Heart right ventricle (tissue), 16 donors: Measurements from ENCODE around the gene USP28. TPM values are rescaled to one million over a fixed set of nuclear protein-coding genes. Genes with fewer than 3 reads are reported as not detected.

Experiments used
- ATAC-seq, 8 donors: fragments of 200-7000 bp; cut with Tn5 transposase; one replicate each; pipeline ENCODE4 v1.9.1; 2020; ENCODE audit warnings: mild to moderate bottlenecking in 8 of 8, moderate library complexity in 8 of 8, moderate number of reproducible peaks in 1 of 8
- DNase-seq, 2 donors: peaks; one replicate each; pipeline ENCODE4 v3.0.0-alpha.2; 2020
- H3K27ac ChIP-seq, 10 donors: fragments of 200-600 bp; sonication (generic) in 2 of 10; one replicate each; pipeline versions ENCODE4 v1.5.0 to v1.8.0; 2020 to 2022; ENCODE audit warnings: mild to moderate bottlenecking in 3 of 10
- H3K27me3 ChIP-seq, 7 donors: fragments of 200-600 bp; one replicate each; pipeline ENCODE4 v1.8.0; 2021 to 2022; ENCODE audit warnings: mild to moderate bottlenecking in 2 of 7
- H3K36me3 ChIP-seq, 9 donors: fragments of 200-600 bp; sonication (generic) in 1 of 9; one replicate each; pipeline versions ENCODE4 v1.5.0 to v1.8.0; 2020 to 2022; ENCODE audit warnings: mild to moderate bottlenecking in 2 of 9
- H3K4me1 ChIP-seq, 9 donors: fragments of 200-600 bp; sonication (generic) in 1 of 9; one replicate each; pipeline versions ENCODE4 v1.5.0 to v1.8.0; 2020 to 2022; ENCODE audit warnings: mild to moderate bottlenecking in 4 of 9
- H3K4me3 ChIP-seq, 10 donors: fragments of 200-600 bp; sonication (generic) in 2 of 10; one replicate each; pipeline versions ENCODE4 v1.5.0 to v1.8.0; 2020 to 2022; ENCODE audit warnings: mild to moderate bottlenecking in 7 of 10, moderate library complexity in 2 of 10
- H3K9me3 ChIP-seq, 11 donors: fragments of 200-600 bp in 10 of 11; sonication (generic) in 2 of 11; one replicate each; pipeline versions ENCODE4 v1.5.0 to v1.8.0; 2013 to 2022; ENCODE audit warnings: mild to moderate bottlenecking in 2 of 11, control low read depth in 1 of 11, moderate library complexity in 1 of 11
- WGBS, 2 donors: extraction: QIAGEN DNeasy Blood & Tissue Kit; methylation state at CpG; one replicate each; pipeline ENCODE4 v1.1.7; 2013; ENCODE audit warnings: inconsistent platforms in 1 of 2; 5-methylcytosine and 5-hydroxymethylcytosine counted together
- intact Hi-C, 10 donors: fragments of 100-400 bp; cut with DNase I; formaldehyde crosslinking; loops; one replicate each; pipeline versions ENCODE4 v1.11.1 to v1.14.2; 2022
- polyA plus RNA-seq, 2 donors: library from polyadenylated mRNA; stranded (reverse); fragments of 200-250 nt; gene quantifications; one replicate each; pipeline ENCODE4 v1.2.3, GENCODE V29; 2013
- total RNA-seq, 10 donors: library from RNA; stranded (reverse); fragmentation: NEBNext Ultra II Directional in 3 of 10; extraction: Animal tissue kit (Norgen Biotek cat#: 25700) in 3 of 10; gene quantifications; one replicate each; pipeline versions ENCODE4 v1.2.1 to v1.2.4, GENCODE V29; 2021 to 2023
- TF ChIP-seq, protein P1 (sequence below), 9 donors: fragments of 200-600 bp; sonication (generic) in 2 of 9; IDR thresholded peaks; one replicate each; pipeline versions ENCODE4 v1.5.0 to v1.8.0; 2021 to 2022; ENCODE audit warnings: antibody characterized with exemption in 9 of 9, mild to moderate bottlenecking in 5 of 9, moderate library complexity in 1 of 9
- donor health status: Arrhythmogenic right ventricular cardiomyopathy.
- donor health status: ischemic (EF 13 %, LVEDD 7.1; RV severe dilation, severe dysfunction).
- donor health status: healthy with polysubstance abuse.
- donor health status: DM: no; HTN: yes; CAD: no.
- donor health status: DM: no; HTN: no; CAD: no.
- donor health status: ischemic (EF 25% LVEDD 6.9; RV normal size, moderate dysfunction).
- donor health status: ischemic (EF 25% LVEDD 5.7; RV mildly dilated, moderate dysfunction).
- donor health status: healthy.
- donor health status: DM: yes; HTN: yes; CAD: no.
- donor health status: Ischemic cardiomyopathy.
- donor health status: ischemic (EF 35%, LVEDD 5.7; RV mildly dilated, moderate dysfunction).
- donor health status: nonischemic (EF 11% LVEDD 7.7; RV severe dilation, severe dysfunction).
- donor health status: DM: yes; HTN: yes; CAD: no.
- donor health status: PGD.
- donor health status: ischemic (EF 29% LVEDD 5.4; RV normal size, mild dysfunction).
- donor health status: nonischemic (EF 23%, LVEDD 6.1; RV moderate dilation, normal function).

Gene USP28
- total and polyA plus RNA-seq, 12 donors, result 29.2 to 174 (median 132) TPM

DNA sequence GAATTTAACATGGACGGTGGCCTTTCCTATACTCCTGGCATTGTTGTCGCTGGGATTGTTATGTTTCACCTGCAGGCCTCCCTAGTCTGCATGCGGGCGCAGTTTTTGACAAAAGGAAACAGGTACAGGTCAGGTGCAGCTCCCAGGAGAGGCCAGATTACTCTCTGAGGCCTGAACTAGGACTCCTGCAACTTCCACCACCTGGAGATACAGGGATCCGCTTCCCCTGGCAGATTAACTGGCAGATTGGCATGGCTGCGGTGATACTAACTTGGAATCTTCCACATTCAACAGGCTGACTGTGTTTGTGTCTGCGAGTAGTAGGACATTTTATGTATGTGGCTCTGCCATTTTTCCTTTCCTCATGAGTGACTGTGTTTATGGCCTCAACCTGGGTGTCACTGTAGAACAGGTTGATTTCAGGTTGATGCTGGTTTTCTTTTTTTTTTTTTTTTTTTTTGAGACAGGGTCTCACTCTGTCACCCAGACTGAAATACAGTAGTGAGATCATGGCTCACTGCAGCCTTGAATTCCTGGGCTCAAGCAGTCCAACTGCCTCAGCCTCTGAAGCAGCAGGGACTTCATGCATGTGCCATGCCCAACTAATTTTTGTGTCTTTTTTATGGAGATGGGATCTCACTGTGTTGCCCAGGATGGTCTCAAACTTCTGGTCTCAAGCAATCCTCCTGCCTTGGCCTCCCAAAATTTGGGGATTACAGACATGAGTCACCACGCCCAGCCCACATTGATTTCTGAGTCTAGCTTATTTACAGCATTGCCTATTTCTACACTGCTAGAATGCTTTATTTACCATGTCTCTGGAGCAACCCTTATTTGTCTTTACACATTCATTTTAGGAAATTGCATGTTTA is 1.7 kb upstream of the USP28 start:
- peaks cover 0 to 38% (median 16%) of the 10 kb centered on the region in 9 donors for H3K4me1 ChIP-seq
- no peaks in the 10 kb centered on the region for H3K36me3 ChIP-seq
- H3K9me3 ChIP-seq, result no peaks in the 10 kb centered on the region
- ATAC-seq (no peak), DNase-seq (no peak)
- H3K27ac ChIP-seq, result peak overlapping the region in 1 of 10 donors; percentile 98
- TF ChIP-seq, protein P1, sequence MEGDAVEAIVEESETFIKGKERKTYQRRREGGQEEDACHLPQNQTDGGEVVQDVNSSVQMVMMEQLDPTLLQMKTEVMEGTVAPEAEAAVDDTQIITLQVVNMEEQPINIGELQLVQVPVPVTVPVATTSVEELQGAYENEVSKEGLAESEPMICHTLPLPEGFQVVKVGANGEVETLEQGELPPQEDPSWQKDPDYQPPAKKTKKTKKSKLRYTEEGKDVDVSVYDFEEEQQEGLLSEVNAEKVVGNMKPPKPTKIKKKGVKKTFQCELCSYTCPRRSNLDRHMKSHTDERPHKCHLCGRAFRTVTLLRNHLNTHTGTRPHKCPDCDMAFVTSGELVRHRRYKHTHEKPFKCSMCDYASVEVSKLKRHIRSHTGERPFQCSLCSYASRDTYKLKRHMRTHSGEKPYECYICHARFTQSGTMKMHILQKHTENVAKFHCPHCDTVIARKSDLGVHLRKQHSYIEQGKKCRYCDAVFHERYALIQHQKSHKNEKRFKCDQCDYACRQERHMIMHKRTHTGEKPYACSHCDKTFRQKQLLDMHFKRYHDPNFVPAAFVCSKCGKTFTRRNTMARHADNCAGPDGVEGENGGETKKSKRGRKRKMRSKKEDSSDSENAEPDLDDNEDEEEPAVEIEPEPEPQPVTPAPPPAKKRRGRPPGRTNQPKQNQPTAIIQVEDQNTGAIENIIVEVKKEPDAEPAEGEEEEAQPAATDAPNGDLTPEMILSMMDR (IDR thresholded peaks at IDR 0.05), result no peak
- intact Hi-C loops, result loop anchor here in 3 of 10 donors (10.0 kb wide), 2 partner anchors 298 to 318 kb away; no protein-coding TSS in a partner anchor
- no peaks in the 10 kb centered on the region for H3K27me3 ChIP-seq
- WGBS, 2 donors, result 97 to 99% methylated on average over 8 of the region's 8 CpGs
- H3K4me3 ChIP-seq, result no peak overlapping the region

DNA sequence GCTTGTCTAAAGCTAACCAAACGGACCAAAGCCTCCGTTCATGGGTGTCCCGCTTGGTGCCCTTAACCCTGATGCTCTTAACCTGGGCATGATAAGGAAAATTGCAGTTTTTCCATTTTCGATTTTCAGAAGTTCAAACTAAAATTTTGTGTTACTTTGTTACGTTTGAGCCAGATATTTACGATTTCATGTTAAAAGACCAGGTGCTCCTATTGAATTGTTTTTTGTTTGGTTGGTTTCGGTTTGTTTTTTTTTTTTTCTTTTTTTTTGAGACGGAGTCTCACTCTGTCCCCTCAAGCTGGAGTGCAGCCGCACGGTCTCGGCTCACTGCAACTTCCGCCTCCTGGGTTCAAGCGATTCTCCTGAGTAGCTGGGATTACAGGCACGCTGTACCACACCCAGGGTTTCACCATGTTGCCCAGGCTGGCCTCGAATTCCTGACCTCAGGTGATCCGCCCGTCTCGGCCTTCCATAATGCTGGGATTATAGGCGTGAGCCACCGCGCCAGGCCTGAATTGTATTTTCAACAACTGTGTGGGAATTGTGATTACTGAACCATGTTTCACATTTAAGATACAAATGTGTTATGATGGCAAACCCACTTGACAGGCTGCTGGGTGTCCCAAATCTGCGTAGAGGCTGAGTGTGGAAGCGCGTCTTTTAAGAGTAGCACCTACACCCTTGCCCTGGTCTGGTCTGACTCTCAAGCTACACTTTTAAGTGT is 864 bp upstream of the USP28 start:
- no peak for ATAC-seq
- WGBS, 2 donors, result 81 to 84% methylated on average over 24 of the region's 24 CpGs

DNA sequence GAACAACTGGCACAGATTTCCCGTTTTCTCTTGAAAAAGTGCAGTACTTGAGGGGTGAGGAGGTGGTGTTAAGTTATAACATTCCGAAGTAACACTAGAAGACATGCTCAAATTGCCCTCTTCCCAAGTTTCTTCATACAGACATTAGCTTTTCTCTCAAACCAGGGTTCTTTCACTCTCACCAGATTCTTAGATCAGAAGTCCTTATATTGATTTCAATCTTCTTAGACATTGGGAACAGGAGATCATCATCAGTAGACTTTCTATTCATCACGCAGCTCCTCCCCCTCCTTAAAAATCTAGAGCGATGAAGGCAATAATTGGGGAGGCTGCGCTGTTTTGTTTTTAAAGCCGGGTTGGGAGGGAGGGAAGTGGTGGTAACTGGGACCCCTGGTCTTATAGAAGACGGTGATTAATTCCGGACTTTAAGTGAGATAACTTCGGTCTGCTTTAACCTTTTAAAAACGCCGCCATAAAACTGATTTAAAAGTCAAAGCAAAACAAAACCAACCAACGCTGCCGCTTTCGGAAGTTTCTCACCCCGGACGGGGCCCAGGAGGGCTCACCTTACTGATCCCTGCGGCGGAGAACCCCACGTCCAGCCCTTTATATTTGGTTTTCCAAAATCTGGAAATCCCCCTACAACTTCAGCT is 665 bp downstream of the USP28 start:
- no peaks in the 10 kb centered on the region for H3K27me3 ChIP-seq
- H3K9me3 ChIP-seq, result no peaks in the 10 kb centered on the region
- H3K27ac ChIP-seq, result peak overlapping the region; percentile 72 to 98 (median 94)
- peaks cover 0 to 3% (median 0%) of the 10 kb centered on the region in 9 donors for H3K36me3 ChIP-seq
- H3K4me1 ChIP-seq, result peaks cover 0 to 56% (median 32%) of the 10 kb centered on the region in 9 donors
- DNase-seq (no peak), ATAC-seq (peak in 1 of 8 donors; percentile 1)
- H3K4me3 ChIP-seq, result peak overlapping the region; percentile 50 to 91 (median 84)
- WGBS, 2 donors, result 1 to 4% methylated on average over 19 of the region's 19 CpGs
- intact Hi-C loops, result loop anchor here in 3 of 10 donors (10.0 kb wide), 2 partner anchors 300 to 320 kb away; no protein-coding TSS in a partner anchor
- TF ChIP-seq, protein P1 (IDR thresholded peaks at IDR 0.05), result no peak

More for the DNA sequence above, 864 bp upstream of the USP28 start:
- DNase-seq, result no peak
- H3K27ac ChIP-seq, result peak overlapping the region; percentile 80 to 98 (median 94)
- peak overlapping the region in 9 of 10 donors; percentile 36 to 91 (median 71) for H3K4me3 ChIP-seq
- intact Hi-C loops, result loop anchor here in 3 of 10 donors (10.0 kb wide), 2 partner anchors 299 to 319 kb away; no protein-coding TSS in a partner anchor
- TF ChIP-seq, protein P1 (IDR thresholded peaks at IDR 0.05), result no peak
- no peaks in the 10 kb centered on the region for H3K36me3 ChIP-seq
- peaks cover 0 to 42% (median 22%) of the 10 kb centered on the region in 9 donors for H3K4me1 ChIP-seq
- no peaks in the 10 kb centered on the region for H3K27me3 ChIP-seq
- H3K9me3 ChIP-seq, result no peaks in the 10 kb centered on the region
